Measurements from ENCODE around the gene NAA10. TPM values are rescaled to one million over a fixed set of nuclear protein-coding genes. Genes with fewer than 3 reads are reported as not detected.

The NAA10 gene
- total and polyA plus RNA-seq, 2 experiments from 2014 or later = 83.5 to 118 TPM

DNA sequence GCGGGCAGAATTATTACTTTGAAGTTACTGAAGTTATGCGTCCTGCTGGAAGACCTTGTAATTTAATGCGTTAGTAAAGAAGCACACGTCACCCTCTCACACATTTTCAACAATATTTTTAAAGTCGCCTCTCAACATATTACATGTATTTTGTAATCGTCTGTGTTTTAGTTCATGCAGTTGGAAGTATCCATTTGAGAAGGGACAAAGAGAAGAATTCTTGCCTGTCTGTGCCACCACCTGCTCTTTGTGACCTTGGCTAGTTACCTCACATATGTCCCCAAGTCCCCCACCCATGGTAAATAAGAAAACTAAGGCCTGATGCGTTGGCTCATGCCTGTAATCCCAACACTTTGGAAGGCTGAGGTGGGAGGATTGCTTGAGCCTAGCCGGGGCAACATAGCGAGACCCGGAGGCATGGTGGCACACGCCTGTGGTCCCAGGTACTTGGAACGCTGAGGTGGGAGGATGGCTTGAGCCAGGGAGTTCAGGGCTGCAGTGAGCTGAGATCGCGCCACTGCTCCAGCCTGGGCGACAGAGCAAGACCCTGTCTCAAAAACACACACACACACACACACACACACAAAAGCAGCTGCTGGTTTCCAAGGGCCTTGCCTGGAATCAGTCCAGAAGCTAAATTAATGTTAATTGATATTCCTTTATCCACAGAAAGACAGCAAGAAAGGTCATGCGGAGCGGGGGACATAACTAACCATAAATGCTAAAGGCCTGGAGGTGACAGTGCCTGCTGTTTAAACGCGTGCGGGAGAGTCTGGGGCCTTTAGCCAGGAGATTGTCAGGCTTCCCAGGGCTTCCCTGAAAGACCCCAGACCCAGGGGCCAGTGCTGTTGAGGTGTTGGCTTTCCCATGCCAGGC, 38.5 kb upstream of the NAA10 start:
- no peak for TF ChIP-seq EZH2phosphoT487 (IDR thresholded peaks at IDR 0.05; ENCODE audit: low read depth, severe bottlenecking, unreplicated experiment)
- TF ChIP-seq, protein P1, sequence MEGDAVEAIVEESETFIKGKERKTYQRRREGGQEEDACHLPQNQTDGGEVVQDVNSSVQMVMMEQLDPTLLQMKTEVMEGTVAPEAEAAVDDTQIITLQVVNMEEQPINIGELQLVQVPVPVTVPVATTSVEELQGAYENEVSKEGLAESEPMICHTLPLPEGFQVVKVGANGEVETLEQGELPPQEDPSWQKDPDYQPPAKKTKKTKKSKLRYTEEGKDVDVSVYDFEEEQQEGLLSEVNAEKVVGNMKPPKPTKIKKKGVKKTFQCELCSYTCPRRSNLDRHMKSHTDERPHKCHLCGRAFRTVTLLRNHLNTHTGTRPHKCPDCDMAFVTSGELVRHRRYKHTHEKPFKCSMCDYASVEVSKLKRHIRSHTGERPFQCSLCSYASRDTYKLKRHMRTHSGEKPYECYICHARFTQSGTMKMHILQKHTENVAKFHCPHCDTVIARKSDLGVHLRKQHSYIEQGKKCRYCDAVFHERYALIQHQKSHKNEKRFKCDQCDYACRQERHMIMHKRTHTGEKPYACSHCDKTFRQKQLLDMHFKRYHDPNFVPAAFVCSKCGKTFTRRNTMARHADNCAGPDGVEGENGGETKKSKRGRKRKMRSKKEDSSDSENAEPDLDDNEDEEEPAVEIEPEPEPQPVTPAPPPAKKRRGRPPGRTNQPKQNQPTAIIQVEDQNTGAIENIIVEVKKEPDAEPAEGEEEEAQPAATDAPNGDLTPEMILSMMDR (IDR thresholded peaks at IDR 0.05; ENCODE audit: poor library complexity) = no peak
- no peak for TF ChIP-seq EZH2 (IDR thresholded peaks at IDR 0.05; ENCODE audit: borderline replicate concordance)
- WGBS (ENCODE audit: low lambda C conversion rate, missing lambda C conversion rate) = 67% methylated on average over 20 of the region's 20 CpGs
- no peak for DNase-seq (ENCODE audit: low spot score)
- H3K4me2 ChIP-seq = peak overlapping the region; percentile 75
- no peaks in the 10 kb centered on the region for H3K9me3 ChIP-seq (ENCODE audit: low read depth)
- no peaks in the 10 kb centered on the region for H3K36me3 ChIP-seq (replicated peaks; ENCODE audit: insufficient read depth, low read depth)
- H3K27ac ChIP-seq = peak overlapping the region; percentile 100
- H3K79me2 ChIP-seq = peaks cover 45% of the 10 kb centered on the region
- H4K20me1 ChIP-seq (ENCODE audit: insufficient read depth, poor library complexity, severe bottlenecking) = peaks cover 18% of the 10 kb centered on the region
- H2AFZ ChIP-seq = no peak overlapping the region
- no peaks in the 10 kb centered on the region for H3K9me2 ChIP-seq (replicated peaks; ENCODE audit: insufficient read depth)
- no peaks in the 10 kb centered on the region for H3K27me3 ChIP-seq
- H3K4me1 ChIP-seq (ENCODE audit: insufficient read depth) = peaks cover 21% of the 10 kb centered on the region
- peak overlapping the region; percentile 47 for H3K4me3 ChIP-seq

DNA sequence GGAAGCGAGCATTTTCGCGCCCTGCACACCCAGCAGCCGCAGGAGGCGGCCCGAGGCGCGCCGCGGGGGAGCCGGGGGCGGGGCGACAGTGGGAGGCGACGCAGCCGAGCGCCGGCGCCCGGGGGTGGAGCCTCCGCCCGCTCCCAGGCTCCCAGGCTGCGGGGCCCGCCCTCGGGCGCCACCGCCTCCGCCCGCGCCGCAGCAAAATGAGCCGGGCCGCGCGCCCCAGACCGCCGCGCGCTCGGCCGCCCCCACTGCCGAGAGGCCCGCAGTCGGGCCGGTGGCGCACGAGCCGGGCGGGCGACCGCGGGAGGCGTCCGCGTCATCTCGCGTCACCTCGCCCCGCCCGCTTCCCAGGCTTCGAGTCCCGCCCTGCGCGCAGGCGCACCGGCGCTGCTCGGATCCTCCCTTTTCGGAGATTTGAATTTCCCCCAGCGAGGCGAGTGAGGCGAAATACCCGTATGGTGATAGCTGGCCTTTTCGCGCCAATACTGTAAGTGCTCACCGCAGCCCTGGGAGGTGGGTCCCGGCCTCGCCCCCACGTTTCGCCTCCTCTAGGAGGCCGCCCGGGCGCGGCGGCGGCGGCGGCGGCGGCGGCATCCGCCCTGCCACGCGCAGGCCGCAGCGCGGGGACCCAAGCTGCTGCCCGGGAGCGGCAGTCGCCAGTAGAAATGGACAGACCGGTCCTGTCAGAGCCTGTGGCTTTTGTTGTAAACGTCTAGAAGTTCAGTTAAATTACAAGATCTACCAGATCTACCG, 37.7 kb upstream of the NAA10 start, which contains the start of gene TMEM187:
TSS of gene TMEM187 (plus strand) at position 387 of the 759 bp plus-strand sequence. CDS start 9,309 bp downstream, outside the sequence.
- WGBS (ENCODE audit: low lambda C conversion rate, missing lambda C conversion rate) = 52% methylated on average over 48 of the region's 103 CpGs
- peaks cover 26% of the 10 kb centered on the region for H4K20me1 ChIP-seq (ENCODE audit: insufficient read depth, poor library complexity, severe bottlenecking)
- no peaks in the 10 kb centered on the region for H3K9me2 ChIP-seq (replicated peaks; ENCODE audit: insufficient read depth)
- H3K4me3 ChIP-seq = peak within 1 kb of the TSS; percentile 85
- no peaks in the 10 kb centered on the region for H3K36me3 ChIP-seq (replicated peaks; ENCODE audit: insufficient read depth, low read depth)
- peak within 1 kb of the TSS; percentile 86 for H3K4me2 ChIP-seq
- H3K79me2 ChIP-seq = peaks cover 53% of the 10 kb centered on the region
- peaks cover 27% of the 10 kb centered on the region for H3K4me1 ChIP-seq (ENCODE audit: insufficient read depth)
- H3K27me3 ChIP-seq = no peaks in the 10 kb centered on the region
- TF ChIP-seq EZH2 (IDR thresholded peaks at IDR 0.05; ENCODE audit: borderline replicate concordance) (no peak), EZH2phosphoT487 (IDR thresholded peaks at IDR 0.05; ENCODE audit: low read depth, severe bottlenecking, unreplicated experiment) (no peak)
- TF ChIP-seq, protein P1 (IDR thresholded peaks at IDR 0.05; ENCODE audit: poor library complexity) = no peak
- peak within 1 kb of the TSS; percentile 100 for H3K27ac ChIP-seq
- H3K9me3 ChIP-seq (ENCODE audit: low read depth) = no peaks in the 10 kb centered on the region
- DNase-seq (ENCODE audit: low spot score) = peak; percentile 93
- peak within 1 kb of the TSS; percentile 75 for H2AFZ ChIP-seq

DNA sequence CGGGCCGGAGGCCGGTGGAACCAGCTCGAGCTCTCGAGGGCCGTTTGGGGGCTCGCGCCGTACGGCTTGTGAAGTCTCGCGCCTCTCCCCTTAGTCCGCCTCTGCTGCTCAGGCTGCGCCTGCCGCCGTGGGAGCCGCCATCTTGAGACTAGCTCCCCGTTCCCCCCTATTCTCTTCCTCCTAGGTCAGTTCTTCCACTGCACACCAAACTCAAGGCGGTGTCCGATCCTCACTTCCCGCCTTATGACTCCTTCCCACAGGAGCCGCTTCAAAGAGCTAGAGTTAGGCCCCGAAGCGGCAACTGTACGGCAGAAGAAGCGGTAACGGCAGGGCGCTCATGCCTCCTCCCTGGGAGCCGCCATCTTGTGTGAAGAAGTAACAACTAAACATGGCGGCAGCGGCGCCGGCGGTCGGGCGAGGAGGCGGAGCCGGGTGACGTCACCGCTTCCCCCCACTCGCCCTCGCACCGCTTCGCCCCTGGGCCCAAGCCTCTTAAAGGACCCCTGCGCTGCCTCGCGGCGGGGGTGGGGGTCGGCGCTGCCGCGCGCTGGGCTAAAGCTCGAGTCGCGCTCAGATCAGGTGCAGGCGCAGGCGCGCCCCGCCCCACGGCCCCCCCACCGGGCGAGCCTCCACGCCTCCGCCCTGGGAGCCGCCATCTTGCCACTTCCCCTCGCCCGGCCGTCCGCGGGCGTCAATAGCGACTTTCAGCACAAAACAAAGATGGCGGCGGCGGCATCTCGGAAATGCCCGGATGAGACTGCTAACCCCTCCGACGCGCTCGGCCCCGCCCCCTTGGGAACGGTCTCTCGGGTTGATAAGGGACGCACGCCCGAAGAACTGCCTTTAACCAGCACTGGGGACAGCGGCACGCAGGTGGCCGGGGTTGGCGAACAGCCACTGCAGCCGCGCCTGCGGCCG, 36.9 kb upstream of the NAA10 start, which contains the start of gene HCFC1:
TSS of gene HCFC1 (minus strand) at position 369 of the 918 bp plus-strand sequence. CDS start 978 bp downstream, outside the sequence.
- Histone ChIP-seq H3K9me3 (ENCODE audit: low read depth) (no peaks in the 10 kb centered on the region), H3K79me2 (peaks cover 61% of the 10 kb centered on the region), H3K27ac (peak within 1 kb of the TSS; percentile 100), H3K36me3 (replicated peaks; ENCODE audit: insufficient read depth, low read depth) (no peaks in the 10 kb centered on the region), H3K4me1 (ENCODE audit: insufficient read depth) (peaks cover 27% of the 10 kb centered on the region), H4K20me1 (ENCODE audit: insufficient read depth, poor library complexity, severe bottlenecking) (peaks cover 32% of the 10 kb centered on the region), H3K27me3 (no peaks in the 10 kb centered on the region), H2AFZ (peak within 1 kb of the TSS; percentile 75), H3K9me2 (replicated peaks; ENCODE audit: insufficient read depth) (no peaks in the 10 kb centered on the region), H3K4me2 (peak within 1 kb of the TSS; percentile 86), H3K4me3 (peak within 1 kb of the TSS; percentile 85)
- TF ChIP-seq, protein P1 (IDR thresholded peaks at IDR 0.05; ENCODE audit: poor library complexity) = no peak
- TF ChIP-seq EZH2phosphoT487 (IDR thresholded peaks at IDR 0.05; ENCODE audit: low read depth, severe bottlenecking, unreplicated experiment) = no peak
- peak; percentile 93 for DNase-seq (ENCODE audit: low spot score)
- WGBS (ENCODE audit: low lambda C conversion rate, missing lambda C conversion rate) = 46% methylated on average over 69 of the region's 96 CpGs

Data from hepatocyte (in vitro differentiated cells).